Stimulated activated CD8-positive, alpha-beta memory T cell treated with anti-CD3 and anti-CD28 coated beads, Interleukin-7, amount 100 ng/mL, for 24 hours (primary cell): Measurements from ENCODE around the gene C3orf33.

ENCODE experiments used
- DNase-seq: peaks from one replicate; pipeline ENCODE4 v3.0.0-alpha.2; 2020; ENCODE audit warnings: low read depth

The C3orf33 gene

DNA sequence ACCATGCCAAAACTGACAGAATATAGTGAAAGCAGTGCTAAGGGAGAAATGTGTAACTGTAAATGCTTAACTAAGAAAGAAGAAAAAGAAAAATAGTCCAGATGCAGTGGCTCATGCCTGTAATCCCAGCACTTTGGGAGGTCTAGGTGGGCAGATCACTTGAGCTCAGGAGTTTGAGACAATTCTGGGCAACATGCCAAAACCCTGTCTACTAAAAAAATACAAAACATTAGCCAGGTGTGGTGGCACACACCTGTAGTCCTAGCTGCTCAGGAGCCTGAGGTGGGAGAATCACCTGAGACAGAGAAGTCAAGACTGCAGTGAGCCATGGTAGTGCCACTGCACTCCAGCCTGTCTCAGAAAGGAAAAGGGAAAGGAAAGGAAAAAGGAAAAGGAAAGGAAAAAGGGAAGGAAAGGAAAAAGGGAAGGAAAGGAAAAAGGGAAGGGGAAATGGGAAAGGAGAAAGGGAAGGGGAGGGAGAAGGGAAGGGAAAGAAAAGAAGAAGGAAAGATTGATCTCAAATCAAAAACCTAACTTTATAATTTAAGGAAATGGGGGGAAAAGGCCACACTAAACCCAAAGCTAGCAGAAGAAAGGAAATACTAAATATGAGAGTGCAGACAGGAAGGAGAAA is 20.3 kb downstream of the C3orf33 start:
- no peak for DNase-seq

DNA sequence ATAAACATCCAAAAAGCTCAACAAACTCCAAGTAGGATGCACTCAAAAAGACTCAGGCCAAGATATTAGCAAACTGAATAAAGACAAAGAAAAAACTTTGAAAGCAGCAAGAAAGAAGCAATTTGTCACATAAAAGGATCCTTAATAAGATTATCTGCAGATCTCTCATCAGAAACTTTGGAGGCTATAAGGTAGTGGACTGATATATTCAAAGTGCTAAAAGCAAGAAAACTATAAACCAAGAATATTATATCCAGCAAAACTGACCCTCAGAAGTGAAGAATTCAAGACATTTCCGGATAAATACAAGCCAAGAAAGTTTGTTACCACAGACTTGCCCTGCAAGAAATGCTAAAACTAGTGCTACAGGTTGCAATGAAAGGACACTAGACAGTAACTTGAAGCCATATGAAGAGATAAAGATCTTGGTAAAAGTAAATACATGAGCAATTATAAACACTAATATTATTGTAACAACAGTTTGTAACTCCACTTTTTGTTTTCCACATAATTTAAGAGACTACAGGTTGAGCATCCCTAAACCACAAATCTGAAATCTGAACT is 23.6 kb downstream of the C3orf33 start:
- no peak for DNase-seq

DNA sequence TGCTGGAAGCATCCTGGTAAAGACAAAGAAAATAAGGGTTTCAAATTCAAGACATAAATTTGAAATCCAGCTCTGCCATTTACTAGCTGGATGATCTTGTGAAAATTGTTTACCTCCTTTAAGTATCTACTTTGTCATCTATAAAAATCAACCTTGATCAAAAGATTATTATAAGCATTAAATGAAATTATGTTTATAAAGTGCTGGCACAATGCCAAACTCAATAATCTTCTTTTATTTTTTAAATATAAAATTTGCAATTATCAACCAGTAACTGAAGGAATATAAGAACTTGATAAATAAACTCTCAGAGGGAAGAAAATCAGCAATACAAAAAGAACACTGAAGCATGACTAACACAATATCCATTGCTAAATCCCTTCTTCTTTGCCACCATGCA is 25.8 kb downstream of the C3orf33 start:
- DNase-seq = no peak

DNA sequence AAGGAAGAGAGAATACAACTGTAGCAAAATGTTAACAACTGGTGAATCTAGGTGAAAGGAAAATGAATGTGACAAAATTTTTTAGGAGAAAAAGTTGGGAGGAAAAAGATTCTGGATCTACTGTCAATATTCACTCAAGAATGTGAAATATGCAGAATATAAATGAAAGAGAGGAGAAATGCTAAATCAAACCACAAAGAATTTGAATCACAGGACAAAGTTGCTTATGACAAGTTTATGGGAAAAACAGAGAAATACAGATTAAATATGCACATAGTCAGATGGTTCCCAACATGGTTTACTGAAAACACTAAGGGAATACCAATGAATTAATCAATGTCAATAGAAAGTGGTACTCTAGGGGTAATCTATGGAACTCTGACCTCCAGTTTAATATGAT is 27.6 kb downstream of the C3orf33 start:
- DNase-seq = no peak

- no peak for DNase-seq
Observed at GRCh38 chr3:155772801-155773200, 33.3 kb downstream of the C3orf33 start.

- DNase-seq = no peak
Observed at GRCh38 chr3:155771126-155771525, 35.0 kb downstream of the C3orf33 start.

DNA sequence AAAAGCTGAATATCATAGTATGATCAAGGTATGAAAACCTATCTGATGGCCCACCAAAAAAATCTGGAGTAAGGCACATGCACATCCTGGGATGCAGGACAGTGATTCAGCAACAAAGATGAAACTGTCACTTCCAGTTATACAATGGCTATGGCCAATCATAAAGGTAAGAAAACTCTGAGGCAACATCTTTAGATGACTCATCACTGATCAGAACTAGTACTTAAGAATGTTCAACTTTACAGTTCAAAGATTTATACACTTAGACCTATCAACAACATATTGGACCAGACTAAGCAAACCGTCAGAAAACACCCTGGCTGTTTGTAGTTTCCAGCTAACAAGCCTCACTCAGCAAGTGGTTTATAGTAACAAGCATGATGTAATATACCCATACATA is 39.9 kb downstream of the C3orf33 start:
- no peak for DNase-seq

GRCh38 chr3:155763870-155764463 is 42.1 kb downstream of the C3orf33 start:
- DNase-seq = no peak

DNA sequence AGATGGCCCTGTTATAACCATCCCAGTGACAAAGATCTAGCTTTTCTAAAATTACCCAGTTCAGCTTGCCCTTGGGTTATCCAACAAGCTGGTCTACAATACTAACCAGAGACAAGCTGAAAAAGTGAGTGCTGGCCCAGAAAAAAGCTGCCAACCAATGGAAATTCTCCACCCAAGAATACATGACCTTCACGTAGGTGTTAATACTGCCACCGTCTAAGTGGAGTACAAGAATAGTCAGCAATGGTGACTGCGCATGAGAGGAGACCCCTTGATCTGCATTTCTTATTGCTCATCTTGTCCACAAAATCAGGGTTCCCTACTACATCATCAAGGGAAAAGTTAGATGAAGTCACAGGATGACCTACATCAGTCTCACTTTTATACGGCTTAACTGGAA is 45.4 kb downstream of the C3orf33 start:
- no peak for DNase-seq

GRCh38 chr3:155757577-155757976 is 48.5 kb downstream of the C3orf33 start:
- no peak for DNase-seq

DNA sequence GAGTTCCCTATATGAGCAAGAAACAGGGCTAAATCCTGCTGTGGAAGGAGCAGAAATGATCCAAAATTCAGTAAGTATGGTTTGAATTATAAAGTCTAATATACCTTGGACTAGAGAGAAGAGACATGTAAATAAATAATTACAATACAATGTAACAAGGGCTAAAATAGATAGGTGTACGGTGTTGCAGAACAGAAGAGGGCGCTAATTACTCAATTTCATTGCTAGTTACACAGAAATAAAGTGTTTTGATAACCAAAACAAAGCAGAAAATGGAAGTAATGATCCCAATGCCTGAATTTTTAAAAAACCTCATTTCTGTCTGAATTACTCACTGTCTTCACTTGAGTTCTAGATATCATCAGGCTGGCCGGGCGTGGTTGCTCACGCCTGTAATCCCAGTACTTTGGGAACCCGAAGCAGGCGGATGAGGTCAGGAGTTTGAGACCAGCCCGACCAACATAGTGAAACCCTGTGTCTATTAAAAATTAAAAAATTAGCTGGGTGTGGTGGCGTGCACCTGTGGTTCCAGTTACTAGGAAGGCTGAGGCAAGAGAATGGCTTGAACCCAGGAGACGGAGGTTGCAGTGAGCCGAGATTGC is 52.9 kb downstream of the C3orf33 start:
- DNase-seq = no peak

GRCh38 chr3:155748611-155749365 is 57.3 kb downstream of the C3orf33 start:
- DNase-seq = no peak

DNA sequence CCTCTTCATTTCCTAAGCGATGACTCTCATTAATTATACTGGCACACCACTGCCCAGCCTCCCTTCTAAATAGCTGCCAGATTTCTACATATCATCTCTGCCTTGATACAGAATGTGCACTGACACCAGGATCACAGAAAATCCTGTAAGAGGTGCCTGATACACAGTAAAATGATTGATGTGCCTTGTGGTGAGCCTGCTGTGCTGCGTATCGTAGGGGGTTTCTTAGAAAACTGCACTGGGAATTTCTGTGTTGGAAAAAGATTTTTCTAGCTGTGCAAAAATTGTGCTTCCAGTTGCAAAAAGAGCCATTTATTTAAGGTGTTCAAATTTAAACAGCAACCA is 58.2 kb downstream of the C3orf33 start:
- DNase-seq = no peak

DNA sequence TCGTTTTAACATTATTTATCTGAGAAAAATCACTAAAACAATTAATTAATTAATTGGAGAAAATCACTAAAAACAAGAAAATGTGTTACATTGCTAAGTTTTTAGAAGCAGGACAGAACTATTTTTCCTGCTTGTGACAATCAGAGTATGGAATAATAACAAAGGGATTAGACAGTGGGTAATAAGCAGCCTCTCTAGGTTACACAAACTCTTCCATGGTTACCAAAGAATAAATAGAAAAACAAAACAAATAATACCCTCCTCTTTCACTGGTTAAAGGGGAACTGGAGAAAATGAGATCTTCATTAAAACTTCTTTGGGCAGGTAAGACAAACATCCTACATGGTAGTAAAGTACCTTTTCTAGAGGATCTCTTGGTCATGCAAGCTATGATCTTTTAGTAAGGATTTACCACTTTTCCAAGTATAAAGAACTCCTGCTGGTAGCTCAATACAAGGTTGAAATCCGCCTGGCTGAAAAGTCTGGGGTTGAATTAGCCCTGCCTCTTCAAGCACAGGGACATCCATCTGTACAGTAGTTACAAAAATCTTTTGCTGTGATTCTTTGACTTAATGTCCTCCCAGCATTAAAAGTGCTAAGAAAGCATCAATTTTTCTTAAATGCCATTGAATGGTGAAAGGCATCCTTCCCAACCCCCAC is 58.7 kb downstream of the C3orf33 start:
- no peak for DNase-seq

GRCh38 chr3:155746703-155747102 is 59.4 kb downstream of the C3orf33 start:
- no peak for DNase-seq

- no peak for DNase-seq
Observed at GRCh38 chr3:155745795-155746550, 60.1 kb downstream of the C3orf33 start.

- DNase-seq = no peak
Observed at GRCh38 chr3:155744626-155745324, 61.3 kb downstream of the C3orf33 start, which contains the start of gene PLCH1. TSS of gene PLCH1 (minus strand) at chr3:155745071. CDS start at chr3:155704224, 40,847 bp downstream.

DNA sequence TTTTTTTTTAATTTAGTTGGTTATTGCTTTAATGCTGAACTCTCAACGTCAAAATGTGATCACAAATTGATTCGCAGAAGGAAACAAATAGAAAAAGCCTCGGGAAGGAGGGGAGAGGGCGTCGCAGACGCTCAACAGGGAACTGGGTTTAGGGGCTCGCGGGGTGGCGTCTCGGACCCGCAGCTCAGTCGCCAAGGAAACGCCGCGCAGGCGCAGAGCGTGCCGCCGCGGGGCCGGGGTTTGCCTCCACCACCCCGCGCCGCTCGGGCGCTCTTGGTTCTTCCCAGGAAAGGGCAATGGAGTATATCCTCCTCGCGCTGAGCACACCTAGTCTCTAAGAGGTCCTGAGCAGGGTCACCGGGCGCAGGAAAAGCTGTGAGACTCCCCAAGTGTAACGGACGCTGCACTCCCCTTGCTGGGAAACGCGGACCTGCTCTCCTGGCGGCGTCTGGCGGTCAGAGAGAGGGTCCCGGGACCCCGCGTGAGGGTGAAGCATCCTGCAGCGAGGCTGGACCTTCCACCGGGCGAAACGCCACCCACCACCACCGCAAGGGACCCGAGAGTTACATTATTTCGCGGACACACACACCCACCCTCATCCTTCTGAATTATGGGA is 62.0 kb downstream of the C3orf33 start:
- peak; percentile 12 for DNase-seq

DNA sequence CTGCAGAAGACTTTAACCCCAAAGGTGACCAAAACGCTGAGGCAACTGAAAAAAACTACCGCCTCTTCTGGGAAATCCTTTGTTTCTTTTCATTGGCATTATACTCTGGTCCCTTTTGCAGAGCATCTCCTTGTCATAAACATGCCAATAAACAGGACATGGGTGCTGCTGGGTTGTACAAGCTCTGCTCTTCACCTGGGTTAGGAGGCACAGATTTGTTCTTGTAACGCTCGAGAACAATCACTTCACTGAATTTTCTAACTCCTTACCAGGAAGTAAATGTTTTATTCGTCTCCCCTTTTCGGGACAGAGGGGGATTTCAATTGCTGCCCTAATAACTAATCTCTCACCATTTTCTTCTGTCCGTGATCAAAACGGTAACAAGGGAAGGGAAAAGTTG is 62.5 kb downstream of the C3orf33 start:
- no peak for DNase-seq

- no peak for DNase-seq
Observed at GRCh38 chr3:155742349-155742965, 63.6 kb downstream of the C3orf33 start.
